GM18520 (cell line): ENCODE data around the gene F11R.
A peak's percentile ranks its signal among the peaks of the same experiment; 100 is the strongest.
"Not testable (repeated sequence)": the region's sequence is repeated elsewhere in the genome, so short reads cannot be mapped to it uniquely, and the experiment has no call there.

Experiments
- ATAC-seq: cut with Tn5 transposase; IDR thresholded peaks from one replicate; pipeline ENCODE4 v1.9.1; 2021; ENCODE audit not compliant: unreplicated experiment

Gene F11R

GRCh38 chr1:161020509-161021164 lies at the start of gene F11R:
TSS of gene F11R (minus strand) at chr1:161021152. CDS start at chr1:161021073, 79 bp downstream.
- no peak for ATAC-seq

- ATAC-seq, result peak; percentile 76
Measured at GRCh38 chr1:161069731-161070270, 48.8 kb upstream of the F11R start, which contains the start of gene ARHGAP30. TSS of gene ARHGAP30 (minus strand) at chr1:161069891. CDS start at chr1:161069624, 267 bp downstream.

DNA sequence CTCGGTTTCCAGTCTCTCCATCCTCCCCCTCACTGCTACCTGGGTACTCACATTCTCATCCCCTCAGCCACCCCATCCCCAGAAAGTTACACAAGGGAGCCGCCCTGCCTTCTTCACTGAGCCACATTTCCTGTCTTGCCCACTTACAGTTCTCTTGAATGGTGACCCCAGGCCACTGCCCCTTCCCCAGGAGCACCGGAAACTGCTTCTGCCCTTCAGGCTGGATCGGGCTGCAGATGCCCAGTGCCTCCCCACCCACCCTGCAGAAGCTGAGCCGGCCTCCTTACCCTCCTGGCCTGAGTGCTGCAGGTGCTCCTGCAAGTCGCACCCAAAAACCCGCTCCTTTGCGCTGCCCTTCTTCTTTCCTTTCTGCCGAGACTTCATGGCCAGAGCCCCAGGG lies 48.3 kb upstream of the F11R start:
- no peak for ATAC-seq

GRCh38 chr1:161068306-161069234 lies 47.6 kb upstream of the F11R start:
- ATAC-seq, result peak; percentile 29

DNA sequence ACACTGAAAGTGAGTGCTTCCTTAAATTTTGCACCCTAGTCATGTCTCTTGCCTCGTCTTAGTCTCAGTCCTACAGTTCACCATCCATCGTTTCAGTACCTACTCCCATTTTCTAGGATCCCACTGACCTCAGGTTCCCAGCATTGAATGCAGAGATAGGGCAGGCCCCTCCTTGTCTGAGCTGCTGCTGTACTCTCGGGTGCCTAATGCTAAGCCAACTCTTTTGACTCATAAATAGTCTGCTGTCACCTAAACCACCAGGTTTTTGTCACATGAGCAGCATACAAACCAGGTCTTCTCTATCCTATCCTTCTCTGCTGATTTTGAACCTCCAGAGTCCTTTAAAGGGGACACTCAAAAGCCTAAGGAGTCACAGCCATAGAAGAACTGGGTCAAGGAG lies 45.7 kb upstream of the F11R start:
- ATAC-seq, result no peak

DNA sequence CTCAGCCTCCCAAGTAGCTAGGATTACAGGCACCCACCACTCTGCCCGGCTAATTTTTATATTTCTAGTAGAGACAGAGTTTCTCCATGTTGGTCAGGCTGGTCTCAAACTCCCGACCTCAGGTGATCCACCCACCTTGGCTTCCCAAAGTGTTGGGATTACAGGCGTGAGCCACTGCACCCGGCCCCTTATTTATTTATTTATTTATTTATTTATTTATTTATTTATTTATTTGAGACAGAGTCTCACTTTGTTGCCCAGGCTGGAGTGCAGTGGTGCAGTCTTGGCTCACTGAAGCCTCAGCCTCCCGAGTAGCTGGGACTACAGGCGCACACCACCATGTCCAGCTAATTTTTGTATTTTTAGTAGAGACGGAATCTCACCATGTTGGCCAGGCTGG lies 44.7 kb upstream of the F11R start:
- not testable (repeated sequence) for ATAC-seq

GRCh38 chr1:161063936-161064335 lies 43.0 kb upstream of the F11R start:
- not testable (repeated sequence) for ATAC-seq

DNA sequence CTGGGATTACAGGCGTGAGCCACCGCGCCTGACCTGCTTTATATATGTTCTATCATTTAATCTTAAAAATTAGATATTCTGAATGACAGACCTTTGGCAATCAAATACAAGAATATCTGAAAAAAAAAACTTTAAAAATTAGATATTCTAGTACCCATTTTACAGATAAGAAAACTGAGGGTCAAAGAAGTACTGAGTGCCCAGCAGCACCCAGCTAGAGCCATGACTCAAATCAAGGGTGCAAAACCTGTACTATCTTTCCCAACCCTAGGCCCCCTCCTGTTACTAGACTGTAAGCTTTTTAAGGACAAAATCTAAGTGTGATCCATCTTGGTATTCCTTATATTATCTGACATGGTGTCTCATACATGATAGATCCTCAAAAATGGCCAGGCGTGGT lies 40.5 kb upstream of the F11R start:
- ATAC-seq, result no peak

GRCh38 chr1:161059293-161059692 lies 38.3 kb upstream of the F11R start:
- ATAC-seq, result no peak

DNA sequence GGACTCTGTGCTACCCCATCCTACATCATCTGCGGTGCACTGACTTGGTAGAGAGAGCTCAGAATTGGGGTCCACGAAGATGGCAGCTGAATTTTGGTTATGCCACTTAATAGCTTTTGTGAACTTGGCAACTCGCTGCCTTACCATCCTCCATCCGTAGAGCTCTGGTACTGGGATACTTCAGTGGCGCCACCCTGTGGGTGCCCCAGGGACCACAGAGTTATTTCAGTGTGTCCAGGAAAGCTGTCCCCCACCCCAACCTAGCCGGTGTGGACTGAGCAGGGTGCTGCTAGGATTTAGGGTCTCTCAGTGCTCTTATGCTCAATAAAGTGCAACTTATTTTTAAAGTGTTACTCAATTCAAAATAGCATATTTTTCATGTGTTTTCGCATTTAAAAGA lies 33.9 kb upstream of the F11R start:
- ATAC-seq, result no peak

GRCh38 chr1:161054232-161054631 lies 33.3 kb upstream of the F11R start:
- no peak for ATAC-seq

GRCh38 chr1:161052899-161053298 lies 31.9 kb upstream of the F11R start:
- no peak for ATAC-seq

GRCh38 chr1:161051219-161051618 lies 30.3 kb upstream of the F11R start:
- ATAC-seq, result no peak

DNA sequence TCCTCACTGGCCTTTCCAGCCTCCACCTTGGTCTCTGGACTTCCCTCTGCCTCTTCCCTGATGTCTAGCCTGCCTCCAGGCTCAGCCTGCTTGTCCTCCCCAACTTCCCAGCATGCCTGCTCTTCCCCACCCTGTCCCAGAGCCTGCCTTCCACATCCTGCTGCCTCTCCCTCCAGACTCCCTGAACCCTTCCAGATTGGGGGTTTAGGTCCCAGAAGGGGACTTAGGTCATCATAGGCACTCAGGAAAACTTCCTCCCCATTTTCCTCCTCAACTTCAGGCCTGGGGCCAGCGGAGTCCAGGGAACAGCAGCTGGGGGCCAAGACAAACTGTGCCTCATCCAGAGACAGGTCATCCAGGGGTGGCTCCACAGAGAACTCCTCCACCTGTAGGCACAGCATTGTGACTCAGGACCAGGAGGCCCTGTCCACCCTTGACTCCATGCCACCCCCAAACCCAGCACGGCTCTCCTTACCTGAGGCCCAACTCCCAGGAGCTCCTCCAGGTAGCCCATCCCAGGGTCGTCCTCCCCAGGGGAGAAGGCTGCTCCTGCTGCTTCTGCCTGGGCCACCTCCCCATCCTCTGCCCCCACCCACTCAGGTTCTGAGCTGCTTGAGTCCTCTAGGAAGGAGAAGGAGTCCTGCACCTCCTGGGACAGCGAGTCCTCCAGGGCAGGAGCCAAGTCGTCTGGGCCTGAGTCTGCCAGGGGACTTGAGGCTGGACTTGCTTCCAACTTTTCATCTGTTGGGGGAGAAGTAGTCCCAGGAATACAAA lies 28.2 kb upstream of the F11R start:
- ATAC-seq, result no peak

DNA sequence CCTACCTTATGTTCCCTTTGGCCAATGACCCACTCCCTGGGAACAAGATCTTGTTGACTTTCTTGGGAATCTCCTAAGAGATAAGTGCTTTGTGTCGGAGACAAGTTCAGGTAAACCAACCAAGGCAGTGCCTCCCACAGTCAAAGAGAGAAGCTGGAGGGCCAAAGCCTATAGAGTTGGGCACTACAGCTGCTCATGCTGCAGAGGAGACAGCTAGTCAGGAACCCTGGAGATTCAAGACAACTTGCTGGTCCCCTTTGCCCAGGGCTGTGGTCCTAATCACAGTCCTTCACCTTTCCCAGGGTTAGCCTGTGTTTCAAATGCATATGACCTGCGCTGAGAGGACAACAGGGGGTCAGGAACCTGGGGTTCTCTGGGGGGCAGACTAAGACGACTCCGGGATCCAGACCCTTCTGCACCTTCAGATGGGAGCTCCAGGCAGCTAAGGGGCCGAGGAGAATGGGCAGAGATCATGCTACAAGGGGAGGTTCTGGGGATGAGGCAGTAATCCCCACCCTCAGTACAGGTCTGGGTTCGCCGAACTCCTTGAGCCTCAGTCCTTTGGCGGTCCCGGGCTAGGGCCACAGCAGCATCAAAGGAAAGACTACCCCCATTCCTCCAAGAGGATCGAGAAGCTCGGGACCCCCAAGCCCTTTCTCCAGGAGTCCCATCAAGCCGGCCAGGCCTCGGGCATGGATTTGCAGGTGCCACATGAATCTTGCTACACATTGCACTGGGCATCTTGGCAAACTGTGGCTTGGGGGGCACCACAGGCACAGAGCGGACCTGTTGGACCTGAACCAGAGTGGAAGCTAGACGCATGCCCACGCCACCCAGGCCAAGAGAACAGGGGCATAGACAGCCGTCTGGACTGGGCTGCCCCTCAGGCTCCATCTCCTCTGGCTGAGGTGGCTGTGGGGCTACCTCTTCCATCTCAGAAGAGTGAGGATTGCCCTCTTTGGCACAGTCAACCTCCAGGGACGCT lies 26.8 kb upstream of the F11R start:
- ATAC-seq, result no peak

- ATAC-seq, result peak; percentile 26
Measured at GRCh38 chr1:161046605-161047228, 25.8 kb upstream of the F11R start.

DNA sequence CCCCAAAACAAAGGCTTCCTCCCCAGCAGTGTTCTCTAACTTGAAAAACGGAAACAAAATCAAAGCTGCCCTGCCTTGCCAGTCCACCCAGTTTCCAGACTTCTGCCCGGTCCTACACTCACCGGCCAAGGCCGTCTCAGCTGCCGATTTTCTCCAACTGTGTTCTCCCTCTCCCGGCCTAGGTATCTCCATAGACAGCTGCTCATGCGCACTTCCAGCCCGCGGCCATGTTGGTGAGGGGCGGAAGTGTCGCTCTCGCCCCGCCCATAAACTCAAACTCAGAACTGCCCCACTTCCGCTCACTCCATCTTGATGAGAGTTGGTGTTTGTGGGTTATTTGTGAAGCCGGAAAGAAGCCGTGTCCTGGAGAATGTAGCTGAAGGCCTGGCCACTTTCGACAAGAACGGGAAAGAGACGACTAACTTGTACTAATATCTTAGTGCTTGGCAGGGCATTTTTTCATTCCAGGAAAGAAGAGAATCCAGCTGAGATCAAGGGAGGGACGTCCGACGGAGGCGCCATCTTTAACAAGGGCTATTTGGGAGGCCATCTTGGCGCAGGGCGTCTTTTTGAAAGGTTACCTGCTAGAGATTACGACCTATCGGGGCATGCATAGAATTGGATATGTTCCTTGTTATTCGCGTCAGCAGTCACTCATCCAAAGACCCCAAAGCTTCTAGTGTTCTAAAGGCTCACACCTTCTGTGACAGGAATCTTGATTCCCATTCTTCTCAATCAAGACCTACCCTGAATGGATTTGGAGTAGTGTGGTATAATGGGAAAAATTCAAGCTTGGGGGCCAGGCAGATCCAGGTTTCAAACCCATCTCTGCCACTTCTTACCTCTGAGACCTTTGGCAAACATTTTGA lies 25.0 kb upstream of the F11R start, which contains the start of gene USF1:
Gene USF1, minus strand, starts transcription at position 242 of the 869 bp plus-strand sequence. CDS start 2,702 bp downstream, outside the sequence.
- peak; percentile 66 for ATAC-seq
